CD4-positive, CD25-positive, alpha-beta regulatory T cell (primary cell): ENCODE data around the gene TULP3. TPM values are rescaled to one million over a fixed set of nuclear protein-coding genes. Genes with fewer than 3 reads are reported as not detected.
A peak's percentile ranks its signal among the peaks of the same experiment; 100 is the strongest.

Experiments used
- ATAC-seq, 2 donors: fragments of 150-1000 bp; cut with Tn5 transposase; one replicate each; pipeline ENCODE4 v1.10.0; 2021; ENCODE audit warnings: low read depth in 2 of 2, moderate number of reproducible peaks in 2 of 2, moderate library complexity in 1 of 2
- DNase-seq, 3 donors: peaks; one replicate each; pipeline versions ENCODE4 v3.0.0 to v3.0.0-alpha.2; 2012 to 2022; ENCODE audit warnings: mixed read lengths in 1 of 3
- H3K27ac ChIP-seq: one replicate; pipeline ENCODE4 v1.7.0; 2013; ENCODE audit warnings: mild to moderate bottlenecking, low read length; ENCODE audit not compliant: insufficient read depth, poor library complexity, severe bottlenecking
- H3K27me3 ChIP-seq: one replicate; pipeline ENCODE4 v1.7.0; 2013; ENCODE audit warnings: low read length; ENCODE audit not compliant: control insufficient read depth, insufficient read depth
- H3K36me3 ChIP-seq: one replicate; pipeline ENCODE4 v1.7.0; 2013; ENCODE audit warnings: mild to moderate bottlenecking, low read length, moderate library complexity; ENCODE audit not compliant: control insufficient read depth, insufficient read depth
- H3K4me1 ChIP-seq: 2 replicates; pipeline ENCODE4 v1.7.0; 2013; ENCODE audit warnings: mild to moderate bottlenecking, low read length; ENCODE audit not compliant: insufficient read depth, control insufficient read depth, poor library complexity, severe bottlenecking
- H3K4me3 ChIP-seq: one replicate; pipeline ENCODE4 v1.7.0; 2013; ENCODE audit warnings: low read depth, mild to moderate bottlenecking, low read length, moderate library complexity
- H3K9me3 ChIP-seq, 2 experiments: 1 replicate in 1 of 2; 2 replicates in 1 of 2; pipeline ENCODE4 v1.7.0; 2013; ENCODE audit warnings: low read length in 2 of 2, mild to moderate bottlenecking in 1 of 2, moderate library complexity in 1 of 2; ENCODE audit not compliant: control insufficient read depth in 2 of 2
- H3K27ac Mint-ChIP-seq, 3 donors: one replicate each; pipeline ENCODE4 v1.8.0; 2020 to 2022; ENCODE audit warnings: mild to moderate bottlenecking in 3 of 3, mixed read lengths in 3 of 3, moderate library complexity in 2 of 3
- H3K27me3 Mint-ChIP-seq: one replicate; pipeline ENCODE4 v1.8.0; 2022; ENCODE audit warnings: mild to moderate bottlenecking, mixed read lengths
- H3K36me3 Mint-ChIP-seq: one replicate; pipeline ENCODE4 v1.8.0; 2020; ENCODE audit warnings: mixed read lengths
- H3K4me1 Mint-ChIP-seq, 4 donors: one replicate each; pipeline ENCODE4 v1.8.0; 2020 to 2022; ENCODE audit warnings: mixed read lengths in 4 of 4, mild to moderate bottlenecking in 1 of 4
- H3K4me3 Mint-ChIP-seq, 4 donors: one replicate each; pipeline ENCODE4 v1.8.0; 2020 to 2022; ENCODE audit warnings: mild to moderate bottlenecking in 4 of 4, mixed read lengths in 4 of 4, moderate library complexity in 3 of 4
- H3K9me3 Mint-ChIP-seq, 7 donors: one replicate each; pipeline ENCODE4 v1.8.0; 2020 to 2022; ENCODE audit warnings: mixed read lengths in 7 of 7, mild to moderate bottlenecking in 3 of 7, moderate library complexity in 2 of 7
- polyA plus RNA-seq, 4 donors: library from polyadenylated mRNA; unstranded; fragments of 300-500 nt; fragmentation: Illumina TruSeq; gene quantifications; one replicate each; pipeline ENCODE4 v1.2.3, GENCODE V29; 2021
- total RNA-seq: library from RNA; stranded (reverse); gene quantifications from one replicate; pipeline ENCODE4 v1.2.3, GENCODE V29; 2022

TULP3 gene
- total and polyA plus RNA-seq, 5 donors from 2014 or later = 2.4 to 7.7 (median 5.7) TPM

GRCh38 chr12:2854669-2855453 lies 35.8 kb upstream of the TULP3 start:
- H3K4me1 ChIP-seq = no peaks in the 10 kb centered on the region
- Mint-ChIP-seq H3K27me3 (no peaks in the 10 kb centered on the region), H3K9me3 (no peaks in the 10 kb centered on the region), H3K4me3 (no peak overlapping the region), H3K27ac (peak overlapping the region in 1 of 3 donors; percentile 82), H3K4me1 (peaks cover 0 to 2% (median 0%) of the 10 kb centered on the region in 4 donors), H3K36me3 (peaks cover 14% of the 10 kb centered on the region)
- H3K27ac ChIP-seq = no peak overlapping the region
- ATAC-seq (no peak), DNase-seq (no peak)
- H3K4me3 ChIP-seq = no peak overlapping the region
- peaks cover 26% of the 10 kb centered on the region for H3K36me3 ChIP-seq
- H3K9me3 ChIP-seq = no peaks in the 10 kb centered on the region
- no peaks in the 10 kb centered on the region for H3K27me3 ChIP-seq

GRCh38 chr12:2855546-2855945 lies 35.1 kb upstream of the TULP3 start:
- Mint-ChIP-seq H3K36me3 (peaks cover 19% of the 10 kb centered on the region), H3K27me3 (no peaks in the 10 kb centered on the region), H3K4me1 (peaks cover 0 to 2% (median 0%) of the 10 kb centered on the region in 4 donors), H3K4me3 (no peak overlapping the region), H3K27ac (peak overlapping the region in 2 of 3 donors; percentile 55 to 76), H3K9me3 (no peaks in the 10 kb centered on the region)
- Histone ChIP-seq H3K9me3 (no peaks in the 10 kb centered on the region), H3K4me1 (no peaks in the 10 kb centered on the region), H3K36me3 (peaks cover 26% of the 10 kb centered on the region), H3K4me3 (no peak overlapping the region), H3K27me3 (no peaks in the 10 kb centered on the region), H3K27ac (no peak overlapping the region)
- ATAC-seq (no peak), DNase-seq (no peak)

- Mint-ChIP-seq H3K27me3 (no peaks in the 10 kb centered on the region), H3K36me3 (peaks cover 19% of the 10 kb centered on the region), H3K4me3 (no peak overlapping the region), H3K9me3 (no peaks in the 10 kb centered on the region), H3K27ac (peak overlapping the region in 1 of 3 donors; percentile 55), H3K4me1 (peaks cover 0 to 2% (median 0%) of the 10 kb centered on the region in 4 donors)
- Histone ChIP-seq H3K9me3 (no peaks in the 10 kb centered on the region), H3K27me3 (no peaks in the 10 kb centered on the region), H3K4me3 (no peak overlapping the region), H3K36me3 (peaks cover 26% of the 10 kb centered on the region), H3K4me1 (no peaks in the 10 kb centered on the region), H3K27ac (no peak overlapping the region)
- ATAC-seq = no peak
- DNase-seq = no peak
Observed at GRCh38 chr12:2856051-2856450, 34.6 kb upstream of the TULP3 start.

GRCh38 chr12:2857021-2857431 lies 33.7 kb upstream of the TULP3 start, which contains the start of gene TEX52:
TEX52 (minus strand) TSS chr12:2857039; CDS start chr12:2857026, 13 bp downstream.
- Histone ChIP-seq H3K27me3 (no peaks in the 10 kb centered on the region), H3K9me3 (no peaks in the 10 kb centered on the region), H3K27ac (no peak within 1 kb of the TSS), H3K4me3 (no peak within 1 kb of the TSS), H3K4me1 (no peaks in the 10 kb centered on the region), H3K36me3 (peaks cover 26% of the 10 kb centered on the region)
- H3K27ac Mint-ChIP-seq = peak within 1 kb of the TSS in 1 of 3 donors; percentile 55
- no peak within 1 kb of the TSS for H3K4me3 Mint-ChIP-seq
- ATAC-seq (no peak), DNase-seq (no peak)
- H3K27me3 Mint-ChIP-seq = no peaks in the 10 kb centered on the region
- H3K4me1 Mint-ChIP-seq = peaks cover 0 to 2% (median 0%) of the 10 kb centered on the region in 4 donors
- H3K36me3 Mint-ChIP-seq = peaks cover 19% of the 10 kb centered on the region
- no peaks in the 10 kb centered on the region for H3K9me3 Mint-ChIP-seq

- Mint-ChIP-seq H3K27me3 (no peaks in the 10 kb centered on the region), H3K9me3 (no peaks in the 10 kb centered on the region), H3K4me3 (no peak overlapping the region), H3K36me3 (peaks cover 19% of the 10 kb centered on the region), H3K27ac (no peak overlapping the region), H3K4me1 (peaks cover 0 to 2% (median 0%) of the 10 kb centered on the region in 4 donors)
- no peak for ATAC-seq
- H3K27me3 ChIP-seq = no peaks in the 10 kb centered on the region
- H3K4me1 ChIP-seq = no peaks in the 10 kb centered on the region
- DNase-seq = no peak
- H3K36me3 ChIP-seq = peaks cover 26% of the 10 kb centered on the region
- no peaks in the 10 kb centered on the region for H3K9me3 ChIP-seq
- H3K4me3 ChIP-seq = no peak overlapping the region
- no peak overlapping the region for H3K27ac ChIP-seq
Observed at GRCh38 chr12:2857576-2857975, 33.1 kb upstream of the TULP3 start.

GRCh38 chr12:2858334-2858733 lies 32.4 kb upstream of the TULP3 start:
- ATAC-seq (no peak), DNase-seq (no peak)
- Histone ChIP-seq H3K27me3 (no peaks in the 10 kb centered on the region), H3K9me3 (no peaks in the 10 kb centered on the region), H3K36me3 (peaks cover 26% of the 10 kb centered on the region), H3K27ac (no peak overlapping the region), H3K4me3 (no peak overlapping the region), H3K4me1 (no peaks in the 10 kb centered on the region)
- Mint-ChIP-seq H3K4me3 (no peak overlapping the region), H3K9me3 (no peaks in the 10 kb centered on the region), H3K36me3 (peaks cover 19% of the 10 kb centered on the region), H3K27ac (peak overlapping the region in 1 of 3 donors; percentile 25), H3K27me3 (no peaks in the 10 kb centered on the region), H3K4me1 (peaks cover 0 to 2% (median 0%) of the 10 kb centered on the region in 4 donors)

- no peaks in the 10 kb centered on the region for H3K9me3 ChIP-seq
- Mint-ChIP-seq H3K4me1 (peaks cover 0 to 2% (median 0%) of the 10 kb centered on the region in 4 donors), H3K27ac (no peak overlapping the region), H3K36me3 (peaks cover 21% of the 10 kb centered on the region), H3K4me3 (no peak overlapping the region), H3K9me3 (no peaks in the 10 kb centered on the region), H3K27me3 (no peaks in the 10 kb centered on the region)
- no peak overlapping the region for H3K4me3 ChIP-seq
- DNase-seq (no peak), ATAC-seq (no peak)
- H3K27ac ChIP-seq = no peak overlapping the region
- no peaks in the 10 kb centered on the region for H3K27me3 ChIP-seq
- no peaks in the 10 kb centered on the region for H3K4me1 ChIP-seq
- H3K36me3 ChIP-seq = peaks cover 26% of the 10 kb centered on the region
Observed at GRCh38 chr12:2858944-2859421, 31.7 kb upstream of the TULP3 start.

- H3K36me3 Mint-ChIP-seq = peaks cover 23% of the 10 kb centered on the region
- H3K27ac Mint-ChIP-seq = no peak overlapping the region
- peaks cover 26% of the 10 kb centered on the region for H3K36me3 ChIP-seq
- no peaks in the 10 kb centered on the region for H3K27me3 ChIP-seq
- ATAC-seq (no peak), DNase-seq (no peak)
- no peak overlapping the region for H3K27ac ChIP-seq
- H3K27me3 Mint-ChIP-seq = no peaks in the 10 kb centered on the region
- H3K9me3 ChIP-seq = no peaks in the 10 kb centered on the region
- no peak overlapping the region for H3K4me3 Mint-ChIP-seq
- H3K4me1 Mint-ChIP-seq = peaks cover 0 to 2% (median 0%) of the 10 kb centered on the region in 4 donors
- H3K4me3 ChIP-seq = no peak overlapping the region
- no peaks in the 10 kb centered on the region for H3K9me3 Mint-ChIP-seq
- no peaks in the 10 kb centered on the region for H3K4me1 ChIP-seq
Observed at GRCh38 chr12:2860170-2860569, 30.5 kb upstream of the TULP3 start.
